Measurements from ENCODE around the gene GIT2. TPM values are rescaled to one million over a fixed set of nuclear protein-coding genes. Genes with fewer than 3 reads are reported as not detected.

Gene GIT2
- total and polyA plus RNA-seq, 2 of the 13 experiments (the other 11 are each of a cell fraction or from before 2014, with no cell fraction given), result 18.4 to 19.8 TPM

GRCh38 chr12:109958374-109958773, 37.8 kb downstream of the GIT2 start:
- ATAC-seq (no peak), DNase-seq (ENCODE audit: low spot score) (no peak), FAIRE-seq (no peak)
- Histone ChIP-seq H3K4me2 (ENCODE audit: low read depth, low read length) (no peak overlapping the region), H3K4me3 (replicated peaks in 1 of 3; ENCODE audit: insufficient read depth in 1 of 3, low read depth in 2 of 3, low read length in 3 of 3) (no peak overlapping the region), H3K27ac (ENCODE audit: extremely low read length, insufficient read depth, low read length) (no peak overlapping the region), H3K4me1 (ENCODE audit: insufficient read depth, low read length) (no peaks in the 10 kb centered on the region), H3K9ac (ENCODE audit: insufficient read depth, low read depth, low read length) (no peak overlapping the region), H3K9me3 (ENCODE audit: low read length) (no peaks in the 10 kb centered on the region), H3K27me3 (ENCODE audit: control insufficient read depth in 1 of 2, insufficient read depth in 2 of 2, low read length in 2 of 2) (no peaks in the 10 kb centered on the region), H3K36me3 (replicated peaks in 1 of 2; ENCODE audit: control insufficient read depth in 1 of 2, insufficient read depth in 2 of 2, low read length in 2 of 2) (peaks cover 17 to 51% of the 10 kb centered on the region in 2 experiments; a peak in 4 of 5 replicates), H3K79me2 (ENCODE audit: insufficient read depth, low read length) (no peaks in the 10 kb centered on the region), H2AFZ (ENCODE audit: low read length) (no peak overlapping the region), H4K20me1 (ENCODE audit: insufficient read depth, low read length) (no peaks in the 10 kb centered on the region)
- 100% methylated on average over 7 of the region's 7 CpGs for WGBS (ENCODE audit: low lambda C conversion rate)
- no TSS peak for BruUV-seq (replicated peaks)
- in situ Hi-C loops (cut with HindIII; ENCODE audit: extremely low pct_ligation_motif_present, low pct_unique_long_range_greater_than_20kb), result no loop called here
- ChIA-PET POLR2A (no interaction called here), CTCF (ENCODE audit: low intra/inter-chr PET ratio, low total read pairs) (no interaction called here)
- intact Hi-C loops (cut with micrococcal nuclease; ENCODE audit: unreplicated experiment), result no loop called here
- no peak for TF ChIP-seq NR2F1 (CRISPR knock-in tag; IDR thresholded peaks at IDR 0.05)
- TF ChIP-seq ATF1 (CRISPR knock-in tag; IDR thresholded peaks at IDR 0.05), result no peak
- no peak for TF ChIP-seq JDP2 (CRISPR knock-in tag; IDR thresholded peaks at IDR 0.05; ENCODE audit: borderline replicate concordance)
- no peak for TF ChIP-seq NCOA2 (CRISPR knock-in tag; IDR thresholded peaks at IDR 0.05)
- no peak for TF ChIP-seq MED13 (CRISPR knock-in tag; IDR thresholded peaks at IDR 0.05)
- TF ChIP-seq ZNF326 (CRISPR knock-in tag; IDR thresholded peaks at IDR 0.05; ENCODE audit: borderline replicate concordance), result no peak
- no peak for TF ChIP-seq HDAC6 (IDR thresholded peaks at IDR 0.05; ENCODE audit: low read depth, low read length)
- no peak for TF ChIP-seq ZNF775 (CRISPR knock-in tag; IDR thresholded peaks at IDR 0.05; ENCODE audit: borderline replicate concordance)
- no peak for TF ChIP-seq MED8 (CRISPR knock-in tag; IDR thresholded peaks at IDR 0.05; ENCODE audit: insufficient replicate concordance)
- TF ChIP-seq ARID2 (CRISPR knock-in tag; IDR thresholded peaks at IDR 0.05; ENCODE audit: borderline replicate concordance), result no peak
- no peak for TF ChIP-seq MLXIP (CRISPR knock-in tag; IDR thresholded peaks at IDR 0.05; ENCODE audit: borderline replicate concordance)
- no peak for TF ChIP-seq KLF15 (CRISPR knock-in tag; IDR thresholded peaks at IDR 0.05; ENCODE audit: borderline replicate concordance)
- no peak for TF ChIP-seq ZFP36L2 (CRISPR knock-in tag; IDR thresholded peaks at IDR 0.05)
- TF ChIP-seq HMGXB3 (CRISPR knock-in tag; IDR thresholded peaks at IDR 0.05; ENCODE audit: borderline replicate concordance), result no peak
- TF ChIP-seq BATF2 (CRISPR knock-in tag; IDR thresholded peaks at IDR 0.05), result no peak

All from HepG2 (cell line).